Uterus (tissue), 2 donors: Measurements from ENCODE around the gene TMEM41B.

Experiments
- CTCF ChIP-seq, 4 experiments: fragments of 200-600 bp in 2 of 4; fragments of 450-650 bp in 2 of 4; sonication (generic) in 2 of 4; IDR thresholded peaks; one replicate each; pipeline ENCODE4 v1.5.1; 2016 to 2019; ENCODE audit warnings: antibody characterized with exemption in 4 of 4, mild to moderate bottlenecking in 2 of 4, moderate library complexity in 1 of 4
- POLR2A ChIP-seq, 2 donors: fragments of 450-650 bp; IDR thresholded peaks; one replicate each; pipeline ENCODE4 v1.6.1; 2016; ENCODE audit warnings: antibody characterized with exemption in 2 of 2, mild to moderate bottlenecking in 1 of 2, moderate library complexity in 1 of 2

GRCh38 chr11:9301720-9302119 is 12.7 kb downstream of the TMEM41B start:
- TF ChIP-seq CTCF (IDR thresholded peaks at IDR 0.05), result no peak
- TF ChIP-seq POLR2A (IDR thresholded peaks at IDR 0.05), result no peak
